ENCODE measurements around the gene PPARGC1A.

The PPARGC1A gene

GRCh38 chr4:23768541-23768940 lies 121.3 kb downstream of the PPARGC1A start:
- DNase-seq: peak; percentile 21

GRCh38 chr4:23766344-23766743 lies 123.5 kb downstream of the PPARGC1A start:
- DNase-seq: no peak

GRCh38 chr4:23763559-23763958 lies 126.3 kb downstream of the PPARGC1A start:
- no peak for DNase-seq

GRCh38 chr4:23762551-23762950 lies 127.3 kb downstream of the PPARGC1A start:
- DNase-seq: no peak

GRCh38 chr4:23759066-23759465 lies 130.8 kb downstream of the PPARGC1A start:
- DNase-seq: no peak

- no peak for DNase-seq
Measured at GRCh38 chr4:23754688-23755087, 135.2 kb downstream of the PPARGC1A start.

GRCh38 chr4:23750125-23750524 lies 139.7 kb downstream of the PPARGC1A start:
- peak; percentile 44 for DNase-seq

GRCh38 chr4:23747281-23747735 lies 142.5 kb downstream of the PPARGC1A start:
- DNase-seq: no peak

- DNase-seq: no peak
Measured at GRCh38 chr4:23746672-23747071, 143.2 kb downstream of the PPARGC1A start.

GRCh38 chr4:23746027-23746426 lies 143.8 kb downstream of the PPARGC1A start:
- DNase-seq: no peak

- DNase-seq: no peak
Measured at GRCh38 chr4:23745377-23745776, 144.5 kb downstream of the PPARGC1A start.
